HepG2 (cell line): Measurements from ENCODE around the gene LRP5. TPM values are rescaled to one million over a fixed set of nuclear protein-coding genes. Genes with fewer than 3 reads are reported as not detected.

Source experiments
- AHDC1 ChIP-seq: sonication (generic); formaldehyde crosslinking; IDR thresholded peaks from 2 replicates; pipeline ENCODE4 v1.5.1; 2020; ENCODE audit warnings: mild to moderate bottlenecking, missing genetic modification reagents, borderline replicate concordance
- FOXK1 ChIP-seq: sonication (generic); formaldehyde crosslinking; IDR thresholded peaks from 2 replicates; pipeline ENCODE4 v1.4.0; 2020; ENCODE audit warnings: low read depth, missing genetic modification reagents, borderline replicate concordance
- HOXA3 ChIP-seq: sonication (generic); formaldehyde crosslinking; IDR thresholded peaks from 2 replicates; pipeline ENCODE4 v1.5.0; 2020; ENCODE audit warnings: missing genetic modification reagents
- NFE2L1 ChIP-seq: sonication (generic); formaldehyde crosslinking; IDR thresholded peaks from 2 replicates; pipeline ENCODE4 v1.4.0; 2020; ENCODE audit warnings: missing genetic modification reagents, mild to moderate bottlenecking, borderline replicate concordance
- PAXIP1 ChIP-seq: sonication (generic); formaldehyde crosslinking; conservative IDR thresholded peaks from 2 replicates; pipeline ENCODE4 v1.4.0; 2020; ENCODE audit warnings: mild to moderate bottlenecking, missing genetic modification reagents, moderate library complexity
- PHF5A ChIP-seq: IDR thresholded peaks from one replicate; pipeline ENCODE4 v1.6.1; 2018; ENCODE audit warnings: low read depth, missing genetic modification reagents; ENCODE audit not compliant: unreplicated experiment
- POLR2AphosphoS2 ChIP-seq: IDR thresholded peaks from 2 replicates; pipeline ENCODE4 v1.6.1; 2011; ENCODE audit warnings: low read depth, low read length, improper control_type of control experiment
- ZBTB4 ChIP-seq: sonication (generic); formaldehyde crosslinking; IDR thresholded peaks from 2 replicates; pipeline ENCODE4 v1.4.0; 2020; ENCODE audit warnings: missing genetic modification reagents, mild to moderate bottlenecking, borderline replicate concordance
- ZFY ChIP-seq: sonication (generic); formaldehyde crosslinking; IDR thresholded peaks from 2 replicates; pipeline ENCODE4 v1.4.0; 2020; ENCODE audit warnings: missing genetic modification reagents
- ZKSCAN8 ChIP-seq: IDR thresholded peaks from 2 replicates; pipeline ENCODE4 v1.6.1; 2016; ENCODE audit warnings: borderline replicate concordance, missing genetic modification reagents, missing compliant biosample characterization
- ZNF281 ChIP-seq: sonication (generic); formaldehyde crosslinking; IDR thresholded peaks from 2 replicates; pipeline ENCODE4 v1.4.0; 2020; ENCODE audit warnings: missing genetic modification reagents, borderline replicate concordance
- ZSCAN22 ChIP-seq: sonication (generic); formaldehyde crosslinking; IDR thresholded peaks from 2 replicates; pipeline ENCODE4 v1.4.0; 2020; ENCODE audit warnings: mild to moderate bottlenecking, missing genetic modification reagents
- polyA plus RNA-seq, 8 experiments: library from polyadenylated mRNA; depleted of rRNA in 3 of 8; stranded (reverse) in 7 of 8; unstranded in 1 of 8; fragments of >200 nt; fragmentation: Illumina TruSeq in 4 of 8; extraction: Trizol in 4 of 8; gene quantifications; 2 replicates each; pipeline versions ENCODE4 v1.2.1 to v1.2.3, GENCODE V29; 2011 to 2016; ENCODE audit warnings: low read depth in 4 of 8, missing spikeins in 1 of 8, mixed read lengths in 1 of 8; ENCODE audit not compliant: insufficient read depth in 1 of 8
- total RNA-seq, 5 experiments: library from RNA; depleted of rRNA; stranded (reverse); fragments of >200 nt; fragmentation: Illumina TruSeq; extraction: Trizol; gene quantifications; 2 replicates each; pipeline ENCODE4 v1.2.3, GENCODE V29; 2016; ENCODE audit warnings: low read depth in 1 of 5

The LRP5 gene
- total and polyA plus RNA-seq, 2 of the 13 experiments (the other 11 are each of a cell fraction or from before 2014, with no cell fraction given) = 40.4 to 64.0 TPM

- TF ChIP-seq ZFY (CRISPR knock-in tag) (0 out of 2 replicates have a peak, but pooled peaks have one; percentile 28), ZSCAN22 (CRISPR knock-in tag) (no peak), PAXIP1 (CRISPR knock-in tag) (peak; percentile 45; the same call in 1 of the 2 replicates), FOXK1 (CRISPR knock-in tag) (no peak), ZKSCAN8 (no peak), ZBTB4 (CRISPR knock-in tag) (peak; percentile 59; the same call in 1 of the 2 replicates), PHF5A (no peak), NFE2L1 (CRISPR knock-in tag) (peak; percentile 91; the same call in 1 of the 2 replicates), AHDC1 (no peak), HOXA3 (CRISPR knock-in tag) (peak; percentile 53; the same call in 1 of the 2 replicates), POLR2AphosphoS2 (0 out of 2 replicates have a peak, but pooled peaks have one; percentile 26), ZNF281 (no peak)
Observed at GRCh38 chr11:68302670-68303069, 9.7 kb upstream of the LRP5 start (continued).
